Measurements from ENCODE around the gene ZNF184.

The ZNF184 gene

GRCh38 chr6:27415898-27416297 lies 57.0 kb downstream of the ZNF184 start:
- no peaks in the 10 kb centered on the region for H3K9me3 ChIP-seq (ENCODE audit: control insufficient read depth, low read length)
- H3K4me1 ChIP-seq: no peaks in the 10 kb centered on the region
- H3K4me3 ChIP-seq (ENCODE audit: low read depth, low read length): no peak overlapping the region
- no peaks in the 10 kb centered on the region for H3K79me2 ChIP-seq
- H3K4me2 ChIP-seq (ENCODE audit: low read length): no peak overlapping the region
- H3K36me3 ChIP-seq (ENCODE audit: control insufficient read depth, insufficient read depth, low read length): no peaks in the 10 kb centered on the region
- TF ChIP-seq, protein P1, sequence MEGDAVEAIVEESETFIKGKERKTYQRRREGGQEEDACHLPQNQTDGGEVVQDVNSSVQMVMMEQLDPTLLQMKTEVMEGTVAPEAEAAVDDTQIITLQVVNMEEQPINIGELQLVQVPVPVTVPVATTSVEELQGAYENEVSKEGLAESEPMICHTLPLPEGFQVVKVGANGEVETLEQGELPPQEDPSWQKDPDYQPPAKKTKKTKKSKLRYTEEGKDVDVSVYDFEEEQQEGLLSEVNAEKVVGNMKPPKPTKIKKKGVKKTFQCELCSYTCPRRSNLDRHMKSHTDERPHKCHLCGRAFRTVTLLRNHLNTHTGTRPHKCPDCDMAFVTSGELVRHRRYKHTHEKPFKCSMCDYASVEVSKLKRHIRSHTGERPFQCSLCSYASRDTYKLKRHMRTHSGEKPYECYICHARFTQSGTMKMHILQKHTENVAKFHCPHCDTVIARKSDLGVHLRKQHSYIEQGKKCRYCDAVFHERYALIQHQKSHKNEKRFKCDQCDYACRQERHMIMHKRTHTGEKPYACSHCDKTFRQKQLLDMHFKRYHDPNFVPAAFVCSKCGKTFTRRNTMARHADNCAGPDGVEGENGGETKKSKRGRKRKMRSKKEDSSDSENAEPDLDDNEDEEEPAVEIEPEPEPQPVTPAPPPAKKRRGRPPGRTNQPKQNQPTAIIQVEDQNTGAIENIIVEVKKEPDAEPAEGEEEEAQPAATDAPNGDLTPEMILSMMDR (IDR thresholded peaks at IDR 0.05): no peak
- no peak overlapping the region for H3K9ac ChIP-seq
- H3K27me3 ChIP-seq (ENCODE audit: control insufficient read depth, insufficient read depth, low read length): no peaks in the 10 kb centered on the region
- no peak overlapping the region for H3K27ac ChIP-seq
- no peak overlapping the region for H2AFZ ChIP-seq

DNA sequence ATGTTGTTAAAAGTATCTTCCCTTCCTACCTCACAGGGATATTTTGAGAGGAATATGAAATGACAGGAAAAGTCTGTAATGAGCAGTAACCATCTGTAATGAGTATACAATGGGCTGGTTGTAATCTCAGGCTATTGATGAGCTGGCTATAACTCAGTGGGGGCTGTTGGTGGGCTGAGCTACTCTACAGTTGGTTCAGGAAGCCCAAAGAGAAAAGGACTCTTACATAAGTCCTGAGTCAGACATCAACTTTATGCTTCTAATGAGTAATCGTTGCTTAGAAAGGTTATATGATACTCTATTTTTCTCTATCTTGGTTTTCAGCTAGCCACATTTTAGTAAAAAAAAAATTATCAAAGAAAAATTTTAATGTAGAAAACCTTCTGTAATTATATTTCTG lies 57.9 kb downstream of the ZNF184 start:
- H2AFZ ChIP-seq: no peak overlapping the region
- no peaks in the 10 kb centered on the region for H3K79me2 ChIP-seq

DNA sequence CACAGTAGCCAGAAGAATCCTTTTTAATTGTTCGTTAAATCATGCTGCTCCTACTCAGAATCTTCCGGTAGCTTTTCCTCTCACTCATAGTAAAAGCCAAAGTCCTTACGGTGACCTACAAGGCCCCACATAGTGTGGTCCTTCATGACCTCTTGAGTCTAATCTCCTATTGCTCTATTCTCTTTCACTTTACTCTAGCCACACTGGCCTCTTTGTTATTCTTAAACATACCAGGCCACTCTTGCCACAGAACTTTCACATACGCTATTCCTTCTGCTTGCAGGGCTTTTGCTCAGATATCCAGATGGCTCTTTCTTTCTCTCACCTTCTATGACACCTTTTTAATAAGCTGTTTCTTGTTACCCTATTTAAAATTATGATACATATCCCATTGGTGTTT lies 58.6 kb downstream of the ZNF184 start:
- no peak overlapping the region for H3K4me2 ChIP-seq (ENCODE audit: low read length)
- H3K27ac ChIP-seq: no peak overlapping the region
- no peaks in the 10 kb centered on the region for H3K4me1 ChIP-seq
- no peak overlapping the region for H3K4me3 ChIP-seq (ENCODE audit: low read depth, low read length)
- H3K9ac ChIP-seq: no peak overlapping the region
- no peaks in the 10 kb centered on the region for H3K36me3 ChIP-seq (ENCODE audit: control insufficient read depth, insufficient read depth, low read length)
- H3K9me3 ChIP-seq (ENCODE audit: control insufficient read depth, low read length): no peaks in the 10 kb centered on the region
- no peak overlapping the region for H2AFZ ChIP-seq
- TF ChIP-seq, protein P1 (IDR thresholded peaks at IDR 0.05): no peak
- no peaks in the 10 kb centered on the region for H3K27me3 ChIP-seq (ENCODE audit: control insufficient read depth, insufficient read depth, low read length)
- no peaks in the 10 kb centered on the region for H3K79me2 ChIP-seq

More for the DNA sequence above, 57.9 kb downstream of the ZNF184 start:
- Histone ChIP-seq H3K4me3 (ENCODE audit: low read depth, low read length) (no peak overlapping the region), H3K9ac (no peak overlapping the region), H3K4me1 (no peaks in the 10 kb centered on the region), H3K36me3 (ENCODE audit: control insufficient read depth, insufficient read depth, low read length) (no peaks in the 10 kb centered on the region), H3K4me2 (ENCODE audit: low read length) (no peak overlapping the region), H3K9me3 (ENCODE audit: control insufficient read depth, low read length) (no peaks in the 10 kb centered on the region), H3K27me3 (ENCODE audit: control insufficient read depth, insufficient read depth, low read length) (no peaks in the 10 kb centered on the region), H3K27ac (no peak overlapping the region)
- TF ChIP-seq, protein P1 (IDR thresholded peaks at IDR 0.05): no peak

GRCh38 chr6:27407153-27407814 lies 65.6 kb downstream of the ZNF184 start:
- Histone ChIP-seq H3K4me3 (ENCODE audit: low read depth, low read length) (no peak overlapping the region), H3K4me1 (no peaks in the 10 kb centered on the region)
- TF ChIP-seq, protein P1 (IDR thresholded peaks at IDR 0.05): no peak

DNA sequence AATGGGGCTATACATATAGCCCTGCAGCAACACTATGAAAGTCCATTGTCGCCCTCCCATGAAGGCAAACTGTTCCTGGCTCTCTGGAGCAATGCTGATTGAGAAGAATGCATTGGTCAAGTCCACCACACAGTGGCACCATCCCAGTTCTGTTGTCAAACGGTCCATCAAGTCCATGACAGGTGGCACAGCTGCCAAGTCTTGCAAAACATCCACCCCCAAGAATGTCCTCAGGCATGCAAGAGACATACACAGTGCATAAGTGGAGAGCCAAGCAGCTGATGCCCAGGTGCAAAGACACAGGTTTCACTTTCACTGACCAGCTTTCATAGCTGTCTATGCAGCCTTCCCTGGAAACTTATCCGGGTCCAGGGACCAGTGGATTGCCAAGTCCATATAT lies 66.8 kb downstream of the ZNF184 start:
- Histone ChIP-seq H3K9ac (no peak overlapping the region), H3K79me2 (no peaks in the 10 kb centered on the region), H2AFZ (no peak overlapping the region), H3K9me3 (ENCODE audit: control insufficient read depth, low read length) (no peaks in the 10 kb centered on the region), H3K4me2 (ENCODE audit: low read length) (no peak overlapping the region), H3K27ac (no peak overlapping the region), H3K27me3 (ENCODE audit: control insufficient read depth, insufficient read depth, low read length) (no peaks in the 10 kb centered on the region), H3K4me1 (no peaks in the 10 kb centered on the region), H3K4me3 (ENCODE audit: low read depth, low read length) (no peak overlapping the region), H3K36me3 (ENCODE audit: control insufficient read depth, insufficient read depth, low read length) (no peaks in the 10 kb centered on the region)
- TF ChIP-seq, protein P1 (IDR thresholded peaks at IDR 0.05): no peak

More at GRCh38 chr6:27407153-27407814, 65.6 kb downstream of the ZNF184 start:
- H3K36me3 ChIP-seq (ENCODE audit: control insufficient read depth, insufficient read depth, low read length): no peaks in the 10 kb centered on the region
- H3K9me3 ChIP-seq (ENCODE audit: control insufficient read depth, low read length): no peaks in the 10 kb centered on the region
- H3K79me2 ChIP-seq: no peaks in the 10 kb centered on the region
- no peak overlapping the region for H3K27ac ChIP-seq
- no peak overlapping the region for H2AFZ ChIP-seq
- no peak overlapping the region for H3K9ac ChIP-seq
- no peaks in the 10 kb centered on the region for H3K27me3 ChIP-seq (ENCODE audit: control insufficient read depth, insufficient read depth, low read length)
- H3K4me2 ChIP-seq (ENCODE audit: low read length): no peak overlapping the region
